ENCODE results near the gene RFWD3. TPM values are rescaled to one million over a fixed set of nuclear protein-coding genes. Genes with fewer than 3 reads are reported as not detected.

Gene RFWD3, protein sequence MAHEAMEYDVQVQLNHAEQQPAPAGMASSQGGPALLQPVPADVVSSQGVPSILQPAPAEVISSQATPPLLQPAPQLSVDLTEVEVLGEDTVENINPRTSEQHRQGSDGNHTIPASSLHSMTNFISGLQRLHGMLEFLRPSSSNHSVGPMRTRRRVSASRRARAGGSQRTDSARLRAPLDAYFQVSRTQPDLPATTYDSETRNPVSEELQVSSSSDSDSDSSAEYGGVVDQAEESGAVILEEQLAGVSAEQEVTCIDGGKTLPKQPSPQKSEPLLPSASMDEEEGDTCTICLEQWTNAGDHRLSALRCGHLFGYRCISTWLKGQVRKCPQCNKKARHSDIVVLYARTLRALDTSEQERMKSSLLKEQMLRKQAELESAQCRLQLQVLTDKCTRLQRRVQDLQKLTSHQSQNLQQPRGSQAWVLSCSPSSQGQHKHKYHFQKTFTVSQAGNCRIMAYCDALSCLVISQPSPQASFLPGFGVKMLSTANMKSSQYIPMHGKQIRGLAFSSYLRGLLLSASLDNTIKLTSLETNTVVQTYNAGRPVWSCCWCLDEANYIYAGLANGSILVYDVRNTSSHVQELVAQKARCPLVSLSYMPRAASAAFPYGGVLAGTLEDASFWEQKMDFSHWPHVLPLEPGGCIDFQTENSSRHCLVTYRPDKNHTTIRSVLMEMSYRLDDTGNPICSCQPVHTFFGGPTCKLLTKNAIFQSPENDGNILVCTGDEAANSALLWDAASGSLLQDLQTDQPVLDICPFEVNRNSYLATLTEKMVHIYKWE
- total RNA-seq (ENCODE audit: low replicate concordance) = 55.7 and 61.5 TPM in 2 replicates

DNA sequence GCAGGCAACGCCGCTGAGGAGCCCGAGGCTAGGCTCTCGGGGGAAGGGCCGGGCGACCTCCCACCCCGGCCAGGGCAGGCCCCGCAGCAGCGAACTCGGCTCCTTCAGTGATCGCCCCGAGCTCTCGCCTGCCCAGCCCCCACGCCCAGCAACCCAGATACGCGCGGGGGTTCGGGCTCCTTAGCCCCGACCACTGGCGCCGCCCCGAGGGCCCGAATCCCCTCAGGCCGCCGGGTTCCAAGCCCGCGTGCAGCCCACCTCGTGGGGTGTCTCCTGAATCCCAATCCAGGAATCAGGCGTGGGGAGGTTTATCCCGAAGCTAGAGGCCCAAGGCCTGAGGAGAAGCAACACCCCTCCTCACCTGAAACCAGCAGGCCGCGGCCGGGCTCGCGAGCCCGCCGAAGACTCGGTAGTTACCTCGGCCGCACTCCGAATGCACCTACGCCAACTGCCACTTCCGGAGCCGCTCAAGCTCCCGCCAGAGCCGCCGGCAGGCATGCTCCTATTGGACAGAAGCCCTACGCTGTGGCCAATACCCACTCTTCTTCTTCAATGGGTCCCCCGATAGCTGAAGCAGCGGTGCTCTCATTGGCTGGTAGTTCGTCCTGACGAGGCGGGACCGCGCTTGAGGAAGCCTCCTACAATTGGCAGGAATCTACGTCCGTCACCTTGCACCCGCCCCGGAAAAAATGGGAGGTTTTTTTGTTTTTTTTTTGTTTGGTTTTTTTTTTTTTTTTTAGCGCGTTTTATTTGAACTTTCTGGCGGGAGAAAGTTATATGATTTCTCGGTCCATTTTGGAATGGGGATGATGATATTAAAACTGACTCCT lies at the start of gene RFWD3:
Gene RFWD3 (minus strand): TSS at position 453 of the 830 bp plus-strand sequence. CDS start 5,428 bp downstream, outside the sequence.
- H3K79me2 ChIP-seq (ENCODE audit: low read depth) = peaks cover 50% of the 10 kb centered on the region
- peaks cover 11% of the 10 kb centered on the region for H3K4me1 Mint-ChIP-seq
- peaks cover 23% of the 10 kb centered on the region for H3K36me3 Mint-ChIP-seq
- H2AFZ ChIP-seq (replicated peaks) = peak within 1 kb of the TSS; percentile 98
- H3K36me3 ChIP-seq = peaks cover 9% of the 10 kb centered on the region
- H3K4me3 Mint-ChIP-seq = peak within 1 kb of the TSS; percentile 100
- H3K4me2 ChIP-seq = peak within 1 kb of the TSS; percentile 87
- H3K4me1 ChIP-seq = no peaks in the 10 kb centered on the region
- peak; percentile 98 for DNase-seq (ENCODE audit: low spot score)
- H3K27me3 ChIP-seq = peaks cover 9% of the 10 kb centered on the region
- H3F3A ChIP-seq (ENCODE audit: low read depth) = no peaks in the 10 kb centered on the region
- H3K4me3 ChIP-seq = peak within 1 kb of the TSS; percentile 81
- no peaks in the 10 kb centered on the region for H3K9me3 ChIP-seq (ENCODE audit: low read depth)
- H3K9ac ChIP-seq = peak within 1 kb of the TSS; percentile 83
- peaks cover 18% of the 10 kb centered on the region for H3K9me3 Mint-ChIP-seq
- TF ChIP-seq EZH2 (IDR thresholded peaks at IDR 0.05) (no peak), EZH2phosphoT487 (IDR thresholded peaks at IDR 0.05) (no peak)
- TF ChIP-seq, protein P1, sequence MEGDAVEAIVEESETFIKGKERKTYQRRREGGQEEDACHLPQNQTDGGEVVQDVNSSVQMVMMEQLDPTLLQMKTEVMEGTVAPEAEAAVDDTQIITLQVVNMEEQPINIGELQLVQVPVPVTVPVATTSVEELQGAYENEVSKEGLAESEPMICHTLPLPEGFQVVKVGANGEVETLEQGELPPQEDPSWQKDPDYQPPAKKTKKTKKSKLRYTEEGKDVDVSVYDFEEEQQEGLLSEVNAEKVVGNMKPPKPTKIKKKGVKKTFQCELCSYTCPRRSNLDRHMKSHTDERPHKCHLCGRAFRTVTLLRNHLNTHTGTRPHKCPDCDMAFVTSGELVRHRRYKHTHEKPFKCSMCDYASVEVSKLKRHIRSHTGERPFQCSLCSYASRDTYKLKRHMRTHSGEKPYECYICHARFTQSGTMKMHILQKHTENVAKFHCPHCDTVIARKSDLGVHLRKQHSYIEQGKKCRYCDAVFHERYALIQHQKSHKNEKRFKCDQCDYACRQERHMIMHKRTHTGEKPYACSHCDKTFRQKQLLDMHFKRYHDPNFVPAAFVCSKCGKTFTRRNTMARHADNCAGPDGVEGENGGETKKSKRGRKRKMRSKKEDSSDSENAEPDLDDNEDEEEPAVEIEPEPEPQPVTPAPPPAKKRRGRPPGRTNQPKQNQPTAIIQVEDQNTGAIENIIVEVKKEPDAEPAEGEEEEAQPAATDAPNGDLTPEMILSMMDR (IDR thresholded peaks at IDR 0.05) = no peak
- H3K27ac ChIP-seq = peak within 1 kb of the TSS; percentile 42
- peak within 1 kb of the TSS; percentile 98 for H3K27ac Mint-ChIP-seq
- peaks cover 18% of the 10 kb centered on the region for H4K20me1 ChIP-seq (ENCODE audit: low read depth)
- peaks cover 8% of the 10 kb centered on the region for H3K27me3 Mint-ChIP-seq (ENCODE audit: insufficient read depth, low read depth)

DNA sequence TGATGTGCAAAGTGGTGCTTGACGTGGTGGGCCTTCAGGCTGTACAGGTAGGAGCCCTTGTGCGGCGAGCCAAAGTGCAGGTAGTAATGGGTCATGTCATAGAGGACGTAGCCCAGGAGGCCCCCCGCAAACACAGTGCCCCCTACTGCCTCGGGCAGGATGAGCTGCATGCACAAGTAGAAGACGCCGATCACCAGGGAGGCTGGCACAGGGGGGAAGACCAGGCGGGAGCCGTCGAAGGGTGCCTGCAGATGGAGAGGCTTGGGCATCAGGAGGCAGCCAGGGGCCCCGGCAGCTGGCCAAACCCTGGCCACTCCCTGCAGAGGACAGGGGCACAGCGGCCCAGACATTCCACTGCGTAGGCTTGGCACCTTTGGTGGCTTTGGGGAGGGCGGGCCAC lies 49.7 kb upstream of the RFWD3 start:
- Histone ChIP-seq H3K27me3 (no peaks in the 10 kb centered on the region), H3K27ac (no peak overlapping the region), H3K4me1 (peaks cover 3% of the 10 kb centered on the region), H3K4me2 (no peak overlapping the region), H4K20me1 (ENCODE audit: low read depth) (no peaks in the 10 kb centered on the region), H3K4me3 (no peak overlapping the region), H3K79me2 (ENCODE audit: low read depth) (no peaks in the 10 kb centered on the region), H3K36me3 (no peaks in the 10 kb centered on the region), H3K9me3 (ENCODE audit: low read depth) (no peaks in the 10 kb centered on the region), H3K9ac (no peak overlapping the region), H2AFZ (replicated peaks) (no peak overlapping the region), H3F3A (ENCODE audit: low read depth) (no peaks in the 10 kb centered on the region)
- H3K27ac Mint-ChIP-seq = no peak overlapping the region
- TF ChIP-seq, protein P1 (IDR thresholded peaks at IDR 0.05) = peak; percentile 14
- TF ChIP-seq EZH2phosphoT487 (IDR thresholded peaks at IDR 0.05) = no peak
- no peak for TF ChIP-seq EZH2 (IDR thresholded peaks at IDR 0.05)
- DNase-seq (ENCODE audit: low spot score) = no peak
- H3K27me3 Mint-ChIP-seq (ENCODE audit: insufficient read depth, low read depth) = peaks cover 8% of the 10 kb centered on the region
- no peaks in the 10 kb centered on the region for H3K9me3 Mint-ChIP-seq
- H3K36me3 Mint-ChIP-seq = no peaks in the 10 kb centered on the region
- H3K4me1 Mint-ChIP-seq = peaks cover 2% of the 10 kb centered on the region
- no peak overlapping the region for H3K4me3 Mint-ChIP-seq

DNA sequence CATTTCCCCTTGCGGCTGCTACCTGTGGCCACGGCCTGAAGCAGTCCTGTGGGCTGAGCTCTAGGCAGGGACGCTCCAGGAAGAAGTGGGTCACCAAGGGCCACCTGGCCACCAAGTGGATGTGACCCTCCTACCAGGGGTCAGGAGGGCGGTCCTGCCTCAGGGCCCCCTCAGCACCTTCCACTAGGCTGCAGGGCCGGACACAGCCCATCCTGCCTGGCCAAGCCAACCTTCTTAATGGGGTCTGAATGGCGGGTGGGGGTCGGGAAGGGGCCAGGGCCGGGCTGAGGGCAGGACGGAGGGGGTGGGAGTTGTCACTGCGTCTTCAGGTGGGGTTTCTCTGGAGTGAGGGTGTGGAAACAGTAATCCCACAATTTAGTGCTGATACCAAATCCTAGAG lies 47.2 kb upstream of the RFWD3 start:
- Histone ChIP-seq H3F3A (ENCODE audit: low read depth) (no peaks in the 10 kb centered on the region), H2AFZ (replicated peaks) (no peak overlapping the region), H3K4me3 (no peak overlapping the region), H3K4me2 (no peak overlapping the region), H3K9ac (no peak overlapping the region), H3K4me1 (peaks cover 3% of the 10 kb centered on the region), H3K9me3 (ENCODE audit: low read depth) (no peaks in the 10 kb centered on the region), H3K36me3 (no peaks in the 10 kb centered on the region), H3K27me3 (no peaks in the 10 kb centered on the region), H3K27ac (no peak overlapping the region), H3K79me2 (ENCODE audit: low read depth) (no peaks in the 10 kb centered on the region), H4K20me1 (ENCODE audit: low read depth) (no peaks in the 10 kb centered on the region)
- TF ChIP-seq EZH2 (IDR thresholded peaks at IDR 0.05) = no peak
- TF ChIP-seq, protein P1 (IDR thresholded peaks at IDR 0.05) = no peak
- TF ChIP-seq EZH2phosphoT487 (IDR thresholded peaks at IDR 0.05) = no peak
- Mint-ChIP-seq H3K27ac (no peak overlapping the region), H3K27me3 (ENCODE audit: insufficient read depth, low read depth) (peaks cover 9% of the 10 kb centered on the region), H3K4me1 (peaks cover 7% of the 10 kb centered on the region), H3K9me3 (no peaks in the 10 kb centered on the region), H3K36me3 (no peaks in the 10 kb centered on the region), H3K4me3 (no peak overlapping the region)
- no peak for DNase-seq (ENCODE audit: low spot score)
